ENCODE data around the gene MAP2K6. TPM values are rescaled to one million over a fixed set of nuclear protein-coding genes. Genes with fewer than 3 reads are reported as not detected.

Gene MAP2K6
- total RNA-seq, 1 experiment from 2014 or later: 9.6 TPM

- H3K9me3 Mint-ChIP-seq (ENCODE audit: unreplicated experiment): no peaks in the 10 kb centered on the region
- BruUV-seq (replicated peaks): no TSS peak
These were observed 59.6 kb downstream of the MAP2K6 start for GRCh38 chr17:69473841-69474831.

GRCh38 chr17:69477204-69477902 is 62.9 kb downstream of the MAP2K6 start:
- DNase-seq: peak; percentile 47 to 58
- CTCF ChIA-PET: no interaction called here
- Histone ChIP-seq H3K4me1 (peaks cover 30% of the 10 kb centered on the region), H3K9me3 (no peaks in the 10 kb centered on the region), H3K36me3 (ENCODE audit: control insufficient read depth, insufficient read depth, low read length) (no peaks in the 10 kb centered on the region), H3K27me3 (replicated peaks; ENCODE audit: control insufficient read depth, insufficient read depth, low read length) (no peaks in the 10 kb centered on the region), H3K4me3 (ENCODE audit: low read depth, low read length) (no peak overlapping the region)
- no peak for TF ChIP-seq CTCF (IDR thresholded peaks at IDR 0.05; ENCODE audit: insufficient read depth in 1 of 2, low read depth in 1 of 2, low read length in 1 of 2, severe bottlenecking in 1 of 2, unreplicated experiment in 1 of 2)
- H3K4me1 Mint-ChIP-seq (ENCODE audit: low read depth, unreplicated experiment): peaks cover 23% of the 10 kb centered on the region
- no peaks in the 10 kb centered on the region for H3K9me3 Mint-ChIP-seq (ENCODE audit: unreplicated experiment)
- POLR2A ChIA-PET: no interaction called here
- peak overlapping the region; percentile 3 for H3K27ac Mint-ChIP-seq (ENCODE audit: unreplicated experiment)
- intact Hi-C loops (cut with micrococcal nuclease; ENCODE audit: unreplicated experiment): no loop called here
- H3K36me3 Mint-ChIP-seq (ENCODE audit: insufficient read depth, unreplicated experiment): no peaks in the 10 kb centered on the region
- peak overlapping the region; percentile 2 for H3K4me3 Mint-ChIP-seq (ENCODE audit: unreplicated experiment)
- BruUV-seq (replicated peaks): no TSS peak
- no peaks in the 10 kb centered on the region for H3K27me3 Mint-ChIP-seq (ENCODE audit: insufficient read depth, unreplicated experiment)

More at GRCh38 chr17:69473841-69474831, 59.6 kb downstream of the MAP2K6 start:
- CTCF ChIA-PET: no interaction called here
- TF ChIP-seq CTCF (IDR thresholded peaks at IDR 0.05; ENCODE audit: insufficient read depth in 1 of 2, low read depth in 1 of 2, low read length in 1 of 2, severe bottlenecking in 1 of 2, unreplicated experiment in 1 of 2): no peak
- Histone ChIP-seq H3K36me3 (ENCODE audit: control insufficient read depth, insufficient read depth, low read length) (no peaks in the 10 kb centered on the region), H3K9me3 (no peaks in the 10 kb centered on the region), H3K27me3 (replicated peaks; ENCODE audit: control insufficient read depth, insufficient read depth, low read length) (no peaks in the 10 kb centered on the region), H3K4me3 (ENCODE audit: low read depth, low read length) (no peak overlapping the region), H3K4me1 (peaks cover 30% of the 10 kb centered on the region)
- no peak overlapping the region for H3K4me3 Mint-ChIP-seq (ENCODE audit: unreplicated experiment)
- POLR2A ChIA-PET: no interaction called here
- intact Hi-C loops (cut with micrococcal nuclease; ENCODE audit: unreplicated experiment): no loop called here
- no peaks in the 10 kb centered on the region for H3K36me3 Mint-ChIP-seq (ENCODE audit: insufficient read depth, unreplicated experiment)
- H3K27me3 Mint-ChIP-seq (ENCODE audit: insufficient read depth, unreplicated experiment): no peaks in the 10 kb centered on the region
- no peak for DNase-seq
- no peak overlapping the region for H3K27ac Mint-ChIP-seq (ENCODE audit: unreplicated experiment)
- peaks cover 32% of the 10 kb centered on the region for H3K4me1 Mint-ChIP-seq (ENCODE audit: low read depth, unreplicated experiment)

GRCh38 chr17:69477903-69478266 is 63.4 kb downstream of the MAP2K6 start:
- no peaks in the 10 kb centered on the region for H3K36me3 ChIP-seq (ENCODE audit: control insufficient read depth, insufficient read depth, low read length)
- Mint-ChIP-seq H3K27ac (ENCODE audit: unreplicated experiment) (peak overlapping the region; percentile 3), H3K27me3 (ENCODE audit: insufficient read depth, unreplicated experiment) (no peaks in the 10 kb centered on the region), H3K36me3 (ENCODE audit: insufficient read depth, unreplicated experiment) (no peaks in the 10 kb centered on the region), H3K4me1 (ENCODE audit: low read depth, unreplicated experiment) (peaks cover 23% of the 10 kb centered on the region), H3K9me3 (ENCODE audit: unreplicated experiment) (no peaks in the 10 kb centered on the region), H3K4me3 (ENCODE audit: unreplicated experiment) (peak overlapping the region; percentile 2)
- no peak for TF ChIP-seq CTCF (IDR thresholded peaks at IDR 0.05; ENCODE audit: insufficient read depth in 1 of 2, low read depth in 1 of 2, low read length in 1 of 2, severe bottlenecking in 1 of 2, unreplicated experiment in 1 of 2)
- H3K4me3 ChIP-seq (ENCODE audit: low read depth, low read length): no peak overlapping the region
- H3K27me3 ChIP-seq (replicated peaks; ENCODE audit: control insufficient read depth, insufficient read depth, low read length): no peaks in the 10 kb centered on the region
- H3K9me3 ChIP-seq: no peaks in the 10 kb centered on the region
- ChIA-PET CTCF (no interaction called here), POLR2A (no interaction called here)
- no TSS peak for BruUV-seq (replicated peaks)
- peaks cover 30% of the 10 kb centered on the region for H3K4me1 ChIP-seq
- intact Hi-C loops (cut with micrococcal nuclease; ENCODE audit: unreplicated experiment): no loop called here
- DNase-seq: no peak
